K562 (cell line): ENCODE measurements around the gene HMCN1. TPM values are rescaled to one million over a fixed set of nuclear protein-coding genes. Genes with fewer than 3 reads are reported as not detected.

ENCODE experiments used
- ATAC-seq: fragments of 200-7000 bp; cut with Tn5 transposase; 3 replicates; pipeline ENCODE4 v1.9.1; 2020; ENCODE audit warnings: moderate library complexity
- BruUV-seq: library from RNA; stranded (reverse); fragments of 400-500 nt; replicated peaks from 2 replicates; lab custom pipeline; 2021; lab: Mats Ljungman, UMichigan
- CTCF ChIA-PET: fragments of 300-600 bp; formaldehyde crosslinking; extraction: SDS; loops from one replicate; lab custom pipeline; 2021; ENCODE audit warnings: low intra/inter-chr PET ratio; lab: Yijun Ruan, JAX
- POLR2A ChIA-PET: fragments of 300-600, 350-650 bp; sonication (Branson Sonifier 250); formaldehyde crosslinking; extraction: SDS; loops from one replicate; lab custom pipeline; 2021; ENCODE audit warnings: antibody characterized with exemption, inconsistent platforms; lab: Yijun Ruan, JAX
- DNase-seq, 4 experiments: peaks; one replicate each; pipeline versions ENCODE4 v3.0.0 to v3.0.0-alpha.2; 2011 to 2018; ENCODE audit warnings: low spot score in 3 of 4, mixed read lengths in 3 of 4; ENCODE audit errors: extremely low read depth in 1 of 4
- FAIRE-seq: peaks from 2 replicates; lab custom pipeline; 2011; peaks lifted over from hg19 to GRCh38; lab: Jason Lieb, UNC
- H2AFZ ChIP-seq: 2 replicates; pipeline ENCODE4 v1.6.0; 2011; ENCODE audit warnings: low read depth, low read length, control low read depth, inconsistent platforms
- H3K27ac ChIP-seq: fragments of 200-600 bp; 3 replicates; pipeline ENCODE4 v1.8.0; 2011; ENCODE audit warnings: low read depth, mild to moderate bottlenecking, control low read depth, inconsistent platforms, low read length, moderate library complexity, mixed read lengths; ENCODE audit errors: extremely low read depth
- H3K27me3 ChIP-seq, 2 experiments: fragments of 300-600 bp in 1 of 2; 2 replicates in 1 of 2; 3 replicates in 1 of 2; pipeline versions ENCODE4 v1.6.0 to v1.8.0; 2011; ENCODE audit warnings: inconsistent platforms in 2 of 2, low read length in 2 of 2, mild to moderate bottlenecking in 1 of 2, mixed read lengths in 1 of 2, moderate library complexity in 1 of 2; ENCODE audit not compliant: control insufficient read depth in 2 of 2, insufficient read depth in 2 of 2
- H3K36me3 ChIP-seq: fragments of 300-600 bp; 3 replicates; pipeline ENCODE4 v1.8.0; 2011; ENCODE audit warnings: mild to moderate bottlenecking, low read length, inconsistent platforms; ENCODE audit not compliant: control insufficient read depth, insufficient read depth
- H3K4me1 ChIP-seq, 2 experiments: fragments of 200-600 bp in 1 of 2; replicated peaks in 1 of 2; 2 replicates in 1 of 2; 3 replicates in 1 of 2; pipeline versions ENCODE4 v1.5.1 to v1.8.0; 2011; ENCODE audit warnings: inconsistent platforms in 2 of 2, low read length in 2 of 2, mild to moderate bottlenecking in 1 of 2, mixed read lengths in 1 of 2, moderate library complexity in 1 of 2; ENCODE audit not compliant: control insufficient read depth in 2 of 2, insufficient read depth in 2 of 2
- H3K4me2 ChIP-seq: 2 replicates; pipeline ENCODE4 v1.6.1; 2011; ENCODE audit warnings: low read length, control low read depth, inconsistent platforms, mixed read lengths; ENCODE audit not compliant: insufficient read depth
- H3K4me3 ChIP-seq: fragments of 200-600 bp; sonication (generic), shearing (Covaris generic); 2 replicates; pipeline ENCODE4 v1.5.1; 2016; ENCODE audit warnings: control low read depth, inconsistent platforms
- H3K79me2 ChIP-seq: fragments of 200-600 bp; 3 replicates; pipeline ENCODE4 v1.8.0; 2011; ENCODE audit warnings: low read length, inconsistent platforms; ENCODE audit not compliant: control insufficient read depth, insufficient read depth
- H3K9ac ChIP-seq, 2 experiments: 2 replicates each; pipeline versions ENCODE4 v1.6.0 to v1.6.1; 2011; ENCODE audit warnings: low read depth in 2 of 2, low read length in 2 of 2, control low read depth in 1 of 2, inconsistent platforms in 1 of 2, mild to moderate bottlenecking in 1 of 2, mixed read lengths in 1 of 2; ENCODE audit not compliant: insufficient read depth in 1 of 2
- H3K9me1 ChIP-seq: one replicate; pipeline ENCODE4 v1.6.0; 2011; ENCODE audit warnings: inconsistent platforms, mild to moderate bottlenecking, low read length, moderate library complexity; ENCODE audit not compliant: control insufficient read depth, insufficient read depth
- H3K9me3 ChIP-seq: replicated peaks from 2 replicates; pipeline ENCODE4 v1.5.1; 2011; ENCODE audit warnings: low read depth, low read length, inconsistent platforms; ENCODE audit not compliant: control insufficient read depth, insufficient read depth
- H4K20me1 ChIP-seq: replicated peaks from 2 replicates; pipeline ENCODE4 v1.6.1; 2011; ENCODE audit warnings: low read length, inconsistent platforms, mixed read lengths; ENCODE audit not compliant: control insufficient read depth, insufficient read depth
- BACH1 ChIP-seq: fragments of 200-800 bp; sonication (Bioruptor generic); IDR thresholded peaks from 2 replicates; pipeline ENCODE4 v1.6.1; 2016; ENCODE audit warnings: missing genetic modification characterization, missing compliant biosample characterization
- C11orf30 ChIP-seq: fragments of 450-650 bp; IDR thresholded peaks from 2 replicates; pipeline ENCODE4 v1.6.1; 2016; ENCODE audit warnings: low read depth, mild to moderate bottlenecking
- CCNT2 ChIP-seq: IDR thresholded peaks from 2 replicates; pipeline ENCODE4 v1.6.1; 2011; ENCODE audit warnings: borderline replicate concordance, low read depth, mild to moderate bottlenecking, moderate library complexity, mixed read lengths, low read length; ENCODE audit not compliant: insufficient read length; ENCODE audit errors: extremely low read depth
- DEAF1 ChIP-seq: fragments of 450-650 bp; formaldehyde crosslinking; IDR thresholded peaks from 2 replicates; pipeline ENCODE4 v1.4.0; 2020; ENCODE audit warnings: mild to moderate bottlenecking, moderate library complexity
- ELK1 ChIP-seq: sonication (generic); formaldehyde crosslinking; IDR thresholded peaks from 2 replicates; pipeline ENCODE4 v1.8.1; 2022; ENCODE audit warnings: missing genetic modification reagents
- ERF ChIP-seq: fragments of 450-650 bp; formaldehyde crosslinking; IDR thresholded peaks from 2 replicates; pipeline ENCODE4 v1.4.0; 2020; ENCODE audit warnings: mild to moderate bottlenecking, mixed read lengths
- KAT7 ChIP-seq: sonication (generic); formaldehyde crosslinking; IDR thresholded peaks from 2 replicates; pipeline ENCODE4 v1.8.0; 2022; ENCODE audit warnings: missing genetic modification reagents, mild to moderate bottlenecking, borderline replicate concordance
- KHSRP ChIP-seq: fragments of 450-650 bp; IDR thresholded peaks from 2 replicates; pipeline ENCODE4 v1.6.1; 2017
- MAFF ChIP-seq: IDR thresholded peaks from 2 replicates; pipeline ENCODE4 v1.6.1; 2012; ENCODE audit warnings: low read length, improper control_type of control experiment
- MAFG ChIP-seq: fragments of 450-650 bp; conservative IDR thresholded peaks from 2 replicates; pipeline ENCODE4 v1.6.1; 2016; ENCODE audit warnings: missing genetic modification characterization, missing compliant biosample characterization
- MNT ChIP-seq, 2 experiments: fragments of 450-650 bp; conservative IDR thresholded peaks; 2 replicates each; pipeline ENCODE4 v1.6.1; 2017; ENCODE audit warnings: mild to moderate bottlenecking in 2 of 2, moderate library complexity in 2 of 2
- NR4A1 ChIP-seq, 2 experiments: fragments of 250-450 bp in 1 of 2; fragments of 450-650 bp in 1 of 2; sonication (Bioruptor Pico) in 1 of 2; IDR thresholded peaks; 2 replicates each; pipeline versions ENCODE4 v1.4.0 to v1.6.1; 2016 to 2020; ENCODE audit warnings: mild to moderate bottlenecking in 2 of 2, missing compliant biosample characterization in 1 of 2, missing genetic modification characterization in 1 of 2, moderate library complexity in 1 of 2
- RFX5 ChIP-seq: IDR thresholded peaks from 2 replicates; pipeline ENCODE4 v1.6.1; 2011; ENCODE audit warnings: low read depth, mild to moderate bottlenecking, improper control_type of control experiment, low read length
- ZBTB2 ChIP-seq: fragments of 450-650 bp; IDR thresholded peaks from 2 replicates; pipeline ENCODE4 v1.6.1; 2016; ENCODE audit warnings: antibody characterized with exemption
- ZNF12 ChIP-seq: sonication (generic); formaldehyde crosslinking; IDR thresholded peaks from 2 replicates; pipeline ENCODE4 v1.4.0; 2020; ENCODE audit warnings: mild to moderate bottlenecking, missing genetic modification reagents
- ZNF316 ChIP-seq: fragments of 450-650 bp; IDR thresholded peaks from 2 replicates; pipeline ENCODE4 v1.6.1; 2016
- WGBS: fragments of 100-300 bp; shearing (Covaris generic); methylation state at CpG from one replicate; pipeline ENCODE4 v1.1.6; 2016; ENCODE audit warnings: low coverage, mixed read lengths; ENCODE audit not compliant: insufficient coverage; ENCODE audit errors: missing lambda C conversion rate; 5-methylcytosine and 5-hydroxymethylcytosine counted together
- in situ Hi-C: fragments of 300-500 bp; cut with MboI; formaldehyde crosslinking; loops from 4 replicates; pipeline ENCODE4 v1.15.0; 2018; ENCODE audit warnings: inconsistent platforms, mixed read lengths
- intact Hi-C: fragments of 100-400 bp; cut with micrococcal nuclease; formaldehyde crosslinking; loops from 2 replicates; pipeline ENCODE4 v1.14.2; 2022
- polyA plus RNA-seq, 8 experiments: library from polyadenylated mRNA; depleted of rRNA in 4 of 8; stranded (reverse) in 5 of 8; unstranded in 3 of 8; fragments of >200 nt; fragmentation: Nextera tagmentation in 2 of 8; fragmentation: Illumina TruSeq in 1 of 8; extraction: Ambion mirVana in 2 of 8; extraction: Trizol in 1 of 8; gene quantifications; 2 replicates each; pipeline versions ENCODE4 v1.2.1 to v1.2.3, GENCODE V29; 2011 to 2014; ENCODE audit warnings: inconsistent platforms in 1 of 8, missing spikeins in 1 of 8
- total RNA-seq, 7 experiments: library from RNA; depleted of rRNA in 6 of 7; stranded (reverse); fragments of >200 nt in 6 of 7; fragmentation: Illumina TruSeq in 2 of 7; extraction: Trizol in 2 of 7; gene quantifications; 2 replicates each; pipeline versions ENCODE4 v1.2.1 to v1.2.3, GENCODE V29; 2011 to 2021; ENCODE audit warnings: low replicate concordance in 1 of 7

The HMCN1 gene
- total and polyA plus RNA-seq, 9 of the 15 experiments (the other 6 are each of a cell fraction or from before 2014, with no cell fraction given) = 0.07 to 0.36 (median 0.21) TPM

GRCh38 chr1:185934476-185935189 lies 200.4 kb downstream of the HMCN1 start:
- no peak overlapping the region for H3K9ac ChIP-seq
- FAIRE-seq (peak; percentile 74), DNase-seq (no peak), ATAC-seq (no peak)
- no peaks in the 10 kb centered on the region for H3K9me1 ChIP-seq
- H3K4me2 ChIP-seq = no peak overlapping the region; the same call in 1 of the 2 replicates
- no peaks in the 10 kb centered on the region for H3K4me1 ChIP-seq
- 9% methylated on average over 5 of the region's 5 CpGs for WGBS
- CTCF ChIA-PET = no interaction called here
- intact Hi-C loops = no loop called here
- no peak overlapping the region for H3K27ac ChIP-seq
- H3K9me3 ChIP-seq = no peaks in the 10 kb centered on the region
- H2AFZ ChIP-seq = peak overlapping the region; percentile 73
- no peaks in the 10 kb centered on the region for H3K27me3 ChIP-seq
- POLR2A ChIA-PET = no interaction called here
- H3K36me3 ChIP-seq = no peaks in the 10 kb centered on the region
- H3K4me3 ChIP-seq = no peak overlapping the region
- no TSS peak for BruUV-seq
- no peaks in the 10 kb centered on the region for H4K20me1 ChIP-seq
- in situ Hi-C loops = no loop called here
- no peaks in the 10 kb centered on the region for H3K79me2 ChIP-seq
- no peak for TF ChIP-seq ZBTB2
- TF ChIP-seq DEAF1 (CRISPR knock-in tag) = no peak
- peak; percentile 68; the same call in 1 of the 2 replicates for TF ChIP-seq C11orf30
- TF ChIP-seq ZNF12 (CRISPR knock-in tag) = no peak
- no peak for TF ChIP-seq KHSRP
- no peak for TF ChIP-seq KAT7
- no peak for TF ChIP-seq RFX5
- peak; percentile 27; the same call in 1 of the 2 replicates for TF ChIP-seq MAFF
- TF ChIP-seq BACH1 (tag) = no peak
- TF ChIP-seq ERF (CRISPR knock-in tag) = no peak
- TF ChIP-seq MNT (conservative IDR thresholded peaks at IDR 0.05) = no peak
- peak; percentile 78 for TF ChIP-seq ZNF316
- TF ChIP-seq MAFG (tag) = peak; percentile 61
- no peak for TF ChIP-seq ELK1
- no peak for TF ChIP-seq CCNT2
- TF ChIP-seq NR4A1 (CRISPR knock-in tag; IDR thresholded peaks at IDR 0.05) = no peak
- TF ChIP-seq NR4A1 (tag; IDR thresholded peaks at IDR 0.05) = no peak
